HTR-8/SVneo (cell line): Measurements from ENCODE around the gene ASTN1.
A peak's percentile ranks its signal among the peaks of the same experiment; 100 is the strongest.

ENCODE experiments used
- DNase-seq: peaks from one replicate; pipeline ENCODE4 v3.0.0; 2011; ENCODE audit warnings: low spot score, mixed read lengths; ENCODE audit not compliant: insufficient read length
- FAIRE-seq: peaks from 2 replicates; lab custom pipeline; 2011; peaks lifted over from hg19 to GRCh38; lab: Jason Lieb, UNC

The ASTN1 gene

GRCh38 chr1:177054542-177054941 is 110.0 kb downstream of the ASTN1 start:
- DNase-seq (no peak), FAIRE-seq (no peak)

- FAIRE-seq (no peak), DNase-seq (no peak)
These were observed 110.9 kb downstream of the ASTN1 start for GRCh38 chr1:177053648-177054047.

- DNase-seq, result no peak
- no peak for FAIRE-seq
These were observed 116.0 kb downstream of the ASTN1 start for GRCh38 chr1:177048314-177049069.

- no peak for FAIRE-seq
These were observed 119.4 kb downstream of the ASTN1 start for GRCh38 chr1:177045151-177045550.

GRCh38 chr1:177044390-177044789 is 120.1 kb downstream of the ASTN1 start:
- FAIRE-seq (no peak), DNase-seq (no peak)

More at GRCh38 chr1:177045151-177045550, 119.4 kb downstream of the ASTN1 start:
- DNase-seq, result no peak

- DNase-seq, result no peak
- FAIRE-seq, result no peak
These were observed 120.9 kb downstream of the ASTN1 start for GRCh38 chr1:177043597-177043996.

GRCh38 chr1:177035586-177035985 is 128.9 kb downstream of the ASTN1 start:
- FAIRE-seq (no peak), DNase-seq (no peak)

GRCh38 chr1:177033628-177034027 is 130.9 kb downstream of the ASTN1 start:
- DNase-seq (no peak), FAIRE-seq (no peak)

- DNase-seq (no peak), FAIRE-seq (no peak)
These were observed 132.1 kb downstream of the ASTN1 start for GRCh38 chr1:177032434-177032833.

- DNase-seq, result no peak
- FAIRE-seq, result no peak
These were observed 139.9 kb downstream of the ASTN1 start for GRCh38 chr1:177024623-177025022.

- FAIRE-seq (no peak), DNase-seq (no peak)
These were observed 140.8 kb downstream of the ASTN1 start for GRCh38 chr1:177023726-177024125.

GRCh38 chr1:177023249-177023648 is 141.3 kb downstream of the ASTN1 start:
- FAIRE-seq (no peak), DNase-seq (no peak)

- DNase-seq (no peak), FAIRE-seq (no peak)
These were observed 142.8 kb downstream of the ASTN1 start for GRCh38 chr1:177021687-177022086.

- FAIRE-seq (no peak), DNase-seq (no peak)
These were observed 143.5 kb downstream of the ASTN1 start for GRCh38 chr1:177020851-177021589.

GRCh38 chr1:177017287-177017852 is 147.1 kb downstream of the ASTN1 start:
- DNase-seq, result no peak
- no peak for FAIRE-seq

- DNase-seq (no peak), FAIRE-seq (no peak)
These were observed 150.2 kb downstream of the ASTN1 start for GRCh38 chr1:177014325-177014724.

GRCh38 chr1:177012342-177012925 is 152.1 kb downstream of the ASTN1 start:
- DNase-seq (no peak), FAIRE-seq (no peak)

- peak; percentile 79 for FAIRE-seq
These were observed 153.0 kb downstream of the ASTN1 start for GRCh38 chr1:177011508-177011907.

GRCh38 chr1:177010211-177010825 is 154.2 kb downstream of the ASTN1 start:
- DNase-seq (no peak), FAIRE-seq (no peak)

More at GRCh38 chr1:177011508-177011907, 153.0 kb downstream of the ASTN1 start:
- DNase-seq, result no peak

GRCh38 chr1:177008653-177009052 is 155.9 kb downstream of the ASTN1 start:
- FAIRE-seq (no peak), DNase-seq (no peak)
